Measurements from ENCODE around the gene INS. TPM values are rescaled to one million over a fixed set of nuclear protein-coding genes. Genes with fewer than 3 reads are reported as not detected.

Gene INS
- total and polyA plus RNA-seq, 2 of the 13 experiments (the other 11 are each of a cell fraction or from before 2014, with no cell fraction given): not detected

DNA sequence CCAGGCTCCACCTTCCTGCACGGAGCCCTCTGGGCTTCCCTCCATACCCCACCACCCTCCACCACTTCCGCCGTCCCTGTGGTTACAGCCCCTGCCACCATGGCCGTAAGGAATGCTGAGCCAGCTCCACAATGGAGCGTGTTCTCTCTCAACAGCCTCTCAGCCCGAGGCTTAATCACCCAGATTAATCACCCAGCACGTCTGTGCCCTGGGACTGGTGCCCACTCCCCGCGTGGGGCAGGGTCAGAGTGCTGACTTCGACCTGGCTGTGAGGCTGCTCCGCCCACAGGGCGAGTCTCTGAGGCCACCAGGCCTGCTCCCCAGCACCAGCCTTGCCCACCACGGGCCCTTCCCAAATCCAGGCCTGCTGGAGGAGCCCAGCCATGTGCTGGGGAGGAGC is 14.7 kb upstream of the INS start (continued):
- TF ChIP-seq, protein P1, sequence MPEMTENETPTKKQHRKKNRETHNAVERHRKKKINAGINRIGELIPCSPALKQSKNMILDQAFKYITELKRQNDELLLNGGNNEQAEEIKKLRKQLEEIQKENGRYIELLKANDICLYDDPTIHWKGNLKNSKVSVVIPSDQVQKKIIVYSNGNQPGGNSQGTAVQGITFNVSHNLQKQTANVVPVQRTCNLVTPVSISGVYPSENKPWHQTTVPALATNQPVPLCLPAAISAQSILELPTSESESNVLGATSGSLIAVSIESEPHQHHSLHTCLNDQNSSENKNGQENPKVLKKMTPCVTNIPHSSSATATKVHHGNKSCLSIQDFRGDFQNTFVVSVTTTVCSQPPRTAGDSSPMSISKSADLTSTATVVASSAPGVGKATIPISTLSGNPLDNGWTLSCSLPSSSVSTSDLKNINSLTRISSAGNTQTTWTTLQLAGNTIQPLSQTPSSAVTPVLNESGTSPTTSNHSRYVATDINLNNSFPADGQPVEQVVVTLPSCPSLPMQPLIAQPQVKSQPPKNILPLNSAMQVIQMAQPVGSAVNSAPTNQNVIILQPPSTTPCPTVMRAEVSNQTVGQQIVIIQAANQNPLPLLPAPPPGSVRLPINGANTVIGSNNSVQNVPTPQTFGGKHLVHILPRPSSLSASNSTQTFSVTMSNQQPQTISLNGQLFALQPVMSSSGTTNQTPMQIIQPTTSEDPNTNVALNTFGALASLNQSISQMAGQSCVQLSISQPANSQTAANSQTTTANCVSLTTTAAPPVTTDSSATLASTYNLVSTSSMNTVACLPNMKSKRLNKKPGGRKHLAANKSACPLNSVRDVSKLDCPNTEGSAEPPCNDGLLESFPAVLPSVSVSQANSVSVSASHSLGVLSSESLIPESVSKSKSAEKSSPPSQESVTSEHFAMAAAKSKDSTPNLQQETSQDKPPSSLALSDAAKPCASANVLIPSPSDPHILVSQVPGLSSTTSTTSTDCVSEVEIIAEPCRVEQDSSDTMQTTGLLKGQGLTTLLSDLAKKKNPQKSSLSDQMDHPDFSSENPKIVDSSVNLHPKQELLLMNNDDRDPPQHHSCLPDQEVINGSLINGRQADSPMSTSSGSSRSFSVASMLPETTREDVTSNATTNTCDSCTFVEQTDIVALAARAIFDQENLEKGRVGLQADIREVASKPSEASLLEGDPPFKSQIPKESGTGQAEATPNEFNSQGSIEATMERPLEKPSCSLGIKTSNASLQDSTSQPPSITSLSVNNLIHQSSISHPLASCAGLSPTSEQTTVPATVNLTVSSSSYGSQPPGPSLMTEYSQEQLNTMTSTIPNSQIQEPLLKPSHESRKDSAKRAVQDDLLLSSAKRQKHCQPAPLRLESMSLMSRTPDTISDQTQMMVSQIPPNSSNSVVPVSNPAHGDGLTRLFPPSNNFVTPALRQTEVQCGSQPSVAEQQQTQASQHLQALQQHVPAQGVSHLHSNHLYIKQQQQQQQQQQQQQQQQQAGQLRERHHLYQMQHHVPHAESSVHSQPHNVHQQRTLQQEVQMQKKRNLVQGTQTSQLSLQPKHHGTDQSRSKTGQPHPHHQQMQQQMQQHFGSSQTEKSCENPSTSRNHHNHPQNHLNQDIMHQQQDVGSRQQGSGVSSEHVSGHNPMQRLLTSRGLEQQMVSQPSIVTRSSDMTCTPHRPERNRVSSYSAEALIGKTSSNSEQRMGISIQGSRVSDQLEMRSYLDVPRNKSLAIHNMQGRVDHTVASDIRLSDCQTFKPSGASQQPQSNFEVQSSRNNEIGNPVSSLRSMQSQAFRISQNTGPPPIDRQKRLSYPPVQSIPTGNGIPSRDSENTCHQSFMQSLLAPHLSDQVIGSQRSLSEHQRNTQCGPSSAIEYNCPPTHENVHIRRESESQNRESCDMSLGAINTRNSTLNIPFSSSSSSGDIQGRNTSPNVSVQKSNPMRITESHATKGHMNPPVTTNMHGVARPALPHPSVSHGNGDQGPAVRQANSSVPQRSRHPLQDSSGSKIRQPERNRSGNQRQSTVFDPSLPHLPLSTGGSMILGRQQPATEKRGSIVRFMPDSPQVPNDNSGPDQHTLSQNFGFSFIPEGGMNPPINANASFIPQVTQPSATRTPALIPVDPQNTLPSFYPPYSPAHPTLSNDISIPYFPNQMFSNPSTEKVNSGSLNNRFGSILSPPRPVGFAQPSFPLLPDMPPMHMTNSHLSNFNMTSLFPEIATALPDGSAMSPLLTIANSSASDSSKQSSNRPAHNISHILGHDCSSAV (CRISPR knock-in tag; IDR thresholded peaks at IDR 0.05; ENCODE audit: borderline replicate concordance): no peak
- TF ChIP-seq MED8 (CRISPR knock-in tag; IDR thresholded peaks at IDR 0.05; ENCODE audit: insufficient replicate concordance) (no peak), ZNF577 (CRISPR knock-in tag; IDR thresholded peaks at IDR 0.05; ENCODE audit: borderline replicate concordance, low read depth) (no peak)

DNA sequence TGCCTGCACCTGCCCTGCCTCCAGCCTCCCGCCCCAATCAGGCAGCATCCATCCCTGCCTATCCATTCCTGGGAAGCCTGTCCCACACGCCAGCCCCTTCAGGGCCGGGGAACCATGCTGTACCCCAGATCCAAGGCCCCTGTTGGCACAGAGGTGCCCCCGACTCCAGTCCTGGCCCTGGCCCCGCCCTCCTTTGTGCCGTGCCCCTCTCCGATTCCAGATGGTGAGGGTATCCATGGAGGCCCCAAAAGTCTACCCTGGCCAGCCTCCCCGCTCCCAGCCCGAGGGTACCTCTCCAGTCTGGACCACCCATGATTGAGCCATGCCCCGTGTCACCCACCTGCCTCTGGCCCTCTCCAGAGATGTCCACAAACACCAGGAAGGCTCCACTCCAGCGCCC is 13.4 kb upstream of the INS start:
- Histone ChIP-seq H3K36me3 (replicated peaks in 1 of 2; ENCODE audit: control insufficient read depth in 1 of 2, insufficient read depth in 2 of 2, low read length in 2 of 2) (no peaks in the 10 kb centered on the region), H3K27ac (ENCODE audit: extremely low read length, insufficient read depth, low read length) (no peak overlapping the region), H3K4me3 (replicated peaks in 1 of 3; ENCODE audit: insufficient read depth in 1 of 3, low read depth in 2 of 3, low read length in 3 of 3) (no peak overlapping the region), H3K9ac (ENCODE audit: insufficient read depth, low read depth, low read length) (no peak overlapping the region), H3K79me2 (ENCODE audit: insufficient read depth, low read length) (no peaks in the 10 kb centered on the region), H4K20me1 (ENCODE audit: insufficient read depth, low read length) (no peaks in the 10 kb centered on the region), H2AFZ (ENCODE audit: low read length) (no peak overlapping the region), H3K4me2 (ENCODE audit: low read depth, low read length) (no peak overlapping the region), H3K4me1 (ENCODE audit: insufficient read depth, low read length) (0 out of 2 replicates have a peak, but pooled peaks cover 2% of the 10 kb centered on the region), H3K27me3 (ENCODE audit: control insufficient read depth in 1 of 2, insufficient read depth in 2 of 2, low read length in 2 of 2) (peaks cover 31 to 73% of the 10 kb centered on the region in 2 experiments; a peak in 4 of 5 replicates), H3K9me3 (ENCODE audit: low read length) (no peaks in the 10 kb centered on the region)
- FAIRE-seq: no peak
- in situ Hi-C loops (cut with HindIII; ENCODE audit: extremely low pct_ligation_motif_present, low pct_unique_long_range_greater_than_20kb): no loop called here
- 11% methylated on average over 5 of the region's 11 CpGs for WGBS (ENCODE audit: low lambda C conversion rate)
- no peak for DNase-seq (ENCODE audit: low spot score)
- intact Hi-C loops (cut with micrococcal nuclease; ENCODE audit: unreplicated experiment): no loop called here
- BruUV-seq (replicated peaks): no TSS peak
- ChIA-PET POLR2A (no interaction called here), CTCF (ENCODE audit: low intra/inter-chr PET ratio, low total read pairs) (no interaction called here)
- no peak for ATAC-seq
- no peak for TF ChIP-seq ZKSCAN8 (CRISPR knock-in tag; IDR thresholded peaks at IDR 0.05; ENCODE audit: borderline replicate concordance)
- TF ChIP-seq, protein P2, sequence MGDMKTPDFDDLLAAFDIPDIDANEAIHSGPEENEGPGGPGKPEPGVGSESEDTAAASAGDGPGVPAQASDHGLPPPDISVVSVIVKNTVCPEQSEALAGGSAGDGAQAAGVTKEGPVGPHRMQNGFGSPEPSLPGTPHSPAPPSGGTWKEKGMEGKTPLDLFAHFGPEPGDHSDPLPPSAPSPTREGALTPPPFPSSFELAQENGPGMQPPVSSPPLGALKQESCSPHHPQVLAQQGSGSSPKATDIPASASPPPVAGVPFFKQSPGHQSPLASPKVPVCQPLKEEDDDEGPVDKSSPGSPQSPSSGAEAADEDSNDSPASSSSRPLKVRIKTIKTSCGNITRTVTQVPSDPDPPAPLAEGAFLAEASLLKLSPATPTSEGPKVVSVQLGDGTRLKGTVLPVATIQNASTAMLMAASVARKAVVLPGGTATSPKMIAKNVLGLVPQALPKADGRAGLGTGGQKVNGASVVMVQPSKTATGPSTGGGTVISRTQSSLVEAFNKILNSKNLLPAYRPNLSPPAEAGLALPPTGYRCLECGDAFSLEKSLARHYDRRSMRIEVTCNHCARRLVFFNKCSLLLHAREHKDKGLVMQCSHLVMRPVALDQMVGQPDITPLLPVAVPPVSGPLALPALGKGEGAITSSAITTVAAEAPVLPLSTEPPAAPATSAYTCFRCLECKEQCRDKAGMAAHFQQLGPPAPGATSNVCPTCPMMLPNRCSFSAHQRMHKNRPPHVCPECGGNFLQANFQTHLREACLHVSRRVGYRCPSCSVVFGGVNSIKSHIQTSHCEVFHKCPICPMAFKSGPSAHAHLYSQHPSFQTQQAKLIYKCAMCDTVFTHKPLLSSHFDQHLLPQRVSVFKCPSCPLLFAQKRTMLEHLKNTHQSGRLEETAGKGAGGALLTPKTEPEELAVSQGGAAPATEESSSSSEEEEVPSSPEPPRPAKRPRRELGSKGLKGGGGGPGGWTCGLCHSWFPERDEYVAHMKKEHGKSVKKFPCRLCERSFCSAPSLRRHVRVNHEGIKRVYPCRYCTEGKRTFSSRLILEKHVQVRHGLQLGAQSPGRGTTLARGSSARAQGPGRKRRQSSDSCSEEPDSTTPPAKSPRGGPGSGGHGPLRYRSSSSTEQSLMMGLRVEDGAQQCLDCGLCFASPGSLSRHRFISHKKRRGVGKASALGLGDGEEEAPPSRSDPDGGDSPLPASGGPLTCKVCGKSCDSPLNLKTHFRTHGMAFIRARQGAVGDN (CRISPR knock-in tag; IDR thresholded peaks at IDR 0.05): no peak
- no peak for TF ChIP-seq ZBTB7B (CRISPR knock-in tag; IDR thresholded peaks at IDR 0.05)
- TF ChIP-seq SRF (IDR thresholded peaks at IDR 0.05; ENCODE audit: low read depth, low read length): no peak
- no peak for TF ChIP-seq RNF2 (conservative IDR thresholded peaks at IDR 0.05; ENCODE audit: low read depth)
- TF ChIP-seq MBD4 (IDR thresholded peaks at IDR 0.05; ENCODE audit: borderline replicate concordance, low read length): no peak
- TF ChIP-seq, protein P3, sequence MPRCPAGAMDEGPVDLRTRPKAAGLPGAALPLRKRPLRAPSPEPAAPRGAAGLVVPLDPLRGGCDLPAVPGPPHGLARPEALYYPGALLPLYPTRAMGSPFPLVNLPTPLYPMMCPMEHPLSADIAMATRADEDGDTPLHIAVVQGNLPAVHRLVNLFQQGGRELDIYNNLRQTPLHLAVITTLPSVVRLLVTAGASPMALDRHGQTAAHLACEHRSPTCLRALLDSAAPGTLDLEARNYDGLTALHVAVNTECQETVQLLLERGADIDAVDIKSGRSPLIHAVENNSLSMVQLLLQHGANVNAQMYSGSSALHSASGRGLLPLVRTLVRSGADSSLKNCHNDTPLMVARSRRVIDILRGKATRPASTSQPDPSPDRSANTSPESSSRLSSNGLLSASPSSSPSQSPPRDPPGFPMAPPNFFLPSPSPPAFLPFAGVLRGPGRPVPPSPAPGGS (CRISPR knock-in tag; IDR thresholded peaks at IDR 0.05): no peak

Data from HepG2 (cell line).